Naive B cell (primary cell): ENCODE data around the gene TUSC1. TPM values are rescaled to one million over a fixed set of nuclear protein-coding genes. Genes with fewer than 3 reads are reported as not detected.
"Not testable (repeated sequence)": the region's sequence is repeated elsewhere in the genome, so short reads cannot be mapped to it uniquely, and the experiment has no call there.

Source experiments
- ATAC-seq, 2 donors: fragments of 150-1000 bp; cut with Tn5 transposase; 2 replicates each; pipeline ENCODE4 v1.10.0; 2021; ENCODE audit warnings: low read depth in 2 of 2, mild to moderate bottlenecking in 2 of 2, moderate library complexity in 2 of 2
- DNase-seq: peaks from one replicate; pipeline ENCODE4 v3.0.0; 2022
- H3K27ac Mint-ChIP-seq, 6 donors: one replicate each; pipeline ENCODE4 v1.8.0; 2020 to 2022; ENCODE audit warnings: mild to moderate bottlenecking in 6 of 6, mixed read lengths in 6 of 6, moderate library complexity in 5 of 6, inconsistent platforms in 2 of 6
- H3K27me3 Mint-ChIP-seq, 3 donors: one replicate each; pipeline ENCODE4 v1.8.0; 2021 to 2022; ENCODE audit warnings: mixed read lengths in 3 of 3, mild to moderate bottlenecking in 1 of 3
- H3K36me3 Mint-ChIP-seq, 2 donors: one replicate each; pipeline ENCODE4 v1.8.0; 2020 to 2022; ENCODE audit warnings: mixed read lengths in 2 of 2, inconsistent platforms in 1 of 2, mild to moderate bottlenecking in 1 of 2
- H3K4me1 Mint-ChIP-seq, 3 donors: one replicate each; pipeline ENCODE4 v1.8.0; 2020 to 2022; ENCODE audit warnings: mixed read lengths in 3 of 3, inconsistent platforms in 1 of 3, mild to moderate bottlenecking in 1 of 3, moderate library complexity in 1 of 3
- H3K4me3 Mint-ChIP-seq, 8 donors: one replicate each; pipeline ENCODE4 v1.8.0; 2020 to 2022; ENCODE audit warnings: mild to moderate bottlenecking in 8 of 8, mixed read lengths in 8 of 8, moderate library complexity in 8 of 8, inconsistent platforms in 2 of 8
- H3K9me3 Mint-ChIP-seq, 7 donors: one replicate each; pipeline ENCODE4 v1.8.0; 2020 to 2022; ENCODE audit warnings: mixed read lengths in 7 of 7, mild to moderate bottlenecking in 5 of 7, inconsistent platforms in 2 of 7, moderate library complexity in 1 of 7
- polyA plus RNA-seq, 6 donors: library from polyadenylated mRNA; unstranded; fragments of 300-500 nt; fragmentation: Illumina TruSeq; gene quantifications; one replicate each; pipeline ENCODE4 v1.2.3, GENCODE V29; 2021; ENCODE audit warnings: low read depth in 6 of 6

Gene TUSC1
- polyA plus RNA-seq, 6 donors from 2014 or later: 1.7 to 5.5 (median 2.9) TPM

DNA sequence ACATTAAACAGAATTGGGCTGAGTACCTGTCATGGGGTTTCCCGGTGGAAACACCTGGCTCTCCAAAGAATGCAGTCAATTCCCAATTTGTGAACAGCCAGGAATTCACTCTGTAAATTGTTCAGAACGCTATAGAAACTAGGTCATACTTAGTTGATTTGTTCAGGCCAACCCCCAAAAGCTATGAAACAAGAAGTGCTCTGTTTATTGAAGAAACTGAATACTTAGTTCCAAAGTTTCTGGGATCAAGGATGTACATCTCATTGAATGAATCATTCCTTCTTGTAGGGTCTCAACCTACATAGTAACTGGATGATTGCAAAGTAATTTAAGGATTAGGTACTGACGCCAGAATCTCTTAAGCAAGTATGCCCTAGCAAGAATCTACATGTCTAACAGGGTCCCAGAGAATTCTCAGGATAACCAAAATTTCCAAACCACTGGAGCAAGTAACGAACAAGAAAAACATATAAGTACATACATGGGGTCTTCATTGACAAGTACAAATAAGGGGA, 659 bp upstream of the TUSC1 start:
- Mint-ChIP-seq H3K27ac (no peak overlapping the region), H3K9me3 (peaks cover 0 to 9% (median under 1%) of the 10 kb centered on the region in 7 donors), H3K4me3 (peak overlapping the region in 6 of 8 donors; percentile 12 to 88 (median 76)), H3K36me3 (no peaks in the 10 kb centered on the region), H3K4me1 (peaks cover 0 to 10% (median 0%) of the 10 kb centered on the region in 3 donors), H3K27me3 (peaks cover 0 to 16% (median 0%) of the 10 kb centered on the region in 3 donors)
- DNase-seq (no peak), ATAC-seq (no peak)

DNA sequence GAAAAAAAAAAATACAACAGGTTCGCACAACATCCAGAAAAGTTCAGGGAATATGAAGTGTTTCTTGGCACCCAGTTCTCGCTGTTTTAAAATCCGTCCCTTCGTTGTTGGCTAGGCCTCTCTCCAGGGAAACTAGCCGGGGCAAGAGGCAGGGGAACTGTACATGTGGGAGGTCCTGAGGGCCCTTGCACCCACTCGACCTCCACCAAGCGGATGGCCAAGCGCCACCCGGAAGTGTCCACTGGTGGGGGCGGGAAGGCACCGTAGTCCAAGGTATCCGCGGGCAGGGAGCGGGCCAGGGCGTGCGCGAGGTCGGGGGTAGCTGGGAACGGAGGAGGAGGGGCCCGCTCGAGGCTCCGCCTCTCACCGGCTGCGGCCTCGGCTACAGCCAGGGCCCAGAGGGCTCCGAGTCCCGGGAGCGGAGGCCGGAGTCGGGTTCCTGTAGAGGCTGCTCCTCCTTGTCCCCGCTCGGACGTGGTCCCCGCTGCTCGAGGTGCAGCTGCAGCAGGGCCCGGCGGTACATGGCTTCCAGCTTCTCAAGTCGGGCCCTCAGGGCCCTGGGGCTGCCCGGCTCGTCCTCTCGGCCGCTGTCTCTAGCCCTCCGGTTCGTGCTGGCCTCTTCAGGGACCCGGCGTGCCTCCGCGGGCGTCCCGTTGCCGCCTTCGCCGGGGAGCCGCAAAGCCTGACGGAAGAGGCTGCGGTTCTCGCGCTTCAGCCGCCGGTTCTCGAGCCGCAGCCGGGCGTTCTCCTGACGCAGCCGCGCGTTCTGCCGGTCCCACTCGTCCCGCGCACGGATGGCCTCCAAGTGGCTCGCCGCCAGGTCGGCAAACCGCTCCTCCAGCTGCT, 720 bp downstream of the TUSC1 start:
- peak; percentile 57 to 63 for ATAC-seq
- peak overlapping the region; percentile 67 to 89 (median 84) for H3K4me3 Mint-ChIP-seq
- H3K9me3 Mint-ChIP-seq: peaks cover 0 to 2% (median 0%) of the 10 kb centered on the region in 7 donors
- H3K27me3 Mint-ChIP-seq: peaks cover 0 to 16% (median 0%) of the 10 kb centered on the region in 3 donors
- H3K36me3 Mint-ChIP-seq: no peaks in the 10 kb centered on the region
- H3K4me1 Mint-ChIP-seq: peaks cover 0 to 10% (median 0%) of the 10 kb centered on the region in 3 donors
- DNase-seq: peak; percentile 42
- peak overlapping the region in 3 of 6 donors; percentile 21 to 81 (median 46) for H3K27ac Mint-ChIP-seq

DNA sequence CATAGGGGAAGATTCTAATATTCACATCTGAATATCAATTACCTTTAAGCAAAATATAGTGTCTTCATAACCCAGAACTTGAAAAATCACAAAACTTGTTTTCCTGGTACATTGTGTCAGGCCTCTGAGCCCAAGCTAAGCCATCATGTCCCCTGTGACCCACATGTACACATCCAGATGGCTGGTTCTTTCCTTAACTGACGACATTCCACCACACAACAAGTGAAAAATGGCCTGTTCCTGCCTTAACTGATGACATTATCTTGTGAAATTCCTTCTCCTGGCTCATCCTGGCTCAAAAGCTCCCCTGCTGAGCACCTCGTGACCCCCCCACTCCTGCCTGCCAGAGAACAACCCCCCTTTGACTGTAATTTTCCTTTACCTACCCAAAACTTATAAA, 2.4 kb downstream of the TUSC1 start:
- not testable (repeated sequence) for H3K9me3 Mint-ChIP-seq, ATAC-seq, DNase-seq, H3K36me3 Mint-ChIP-seq, H3K27ac Mint-ChIP-seq, H3K4me1 Mint-ChIP-seq
- Mint-ChIP-seq H3K27me3 (peaks cover 0 to 16% (median 0%) of the 10 kb centered on the region in 3 donors), H3K4me3 (peak overlapping the region in 2 of 8 donors; percentile 41 to 42)

DNA sequence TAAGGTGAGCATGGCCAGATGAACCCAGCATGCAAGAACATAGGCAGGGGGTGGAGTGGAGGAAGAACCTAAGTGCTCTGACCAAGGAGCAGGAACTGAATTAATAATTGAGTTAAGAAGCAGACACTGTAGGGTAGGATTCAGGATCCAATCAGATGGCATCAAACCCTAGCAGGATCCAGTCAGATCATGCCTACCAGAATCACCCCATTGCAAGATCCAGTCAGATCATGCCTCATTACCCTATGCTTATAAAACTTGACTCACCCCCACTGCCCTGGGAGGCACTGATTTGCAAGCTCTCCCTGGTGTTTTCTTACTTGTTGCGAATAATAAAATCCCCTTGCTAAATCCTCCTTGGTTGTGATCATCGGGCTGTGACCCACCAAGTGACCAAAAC, 19.7 kb downstream of the TUSC1 start:
- no peak overlapping the region for H3K4me3 Mint-ChIP-seq
- no peaks in the 10 kb centered on the region for H3K4me1 Mint-ChIP-seq
- H3K27ac Mint-ChIP-seq: no peak overlapping the region
- no peaks in the 10 kb centered on the region for H3K36me3 Mint-ChIP-seq
- no peaks in the 10 kb centered on the region for H3K27me3 Mint-ChIP-seq
- DNase-seq: no peak
- ATAC-seq: no peak
- H3K9me3 Mint-ChIP-seq: peaks cover 0 to 3% (median 0%) of the 10 kb centered on the region in 7 donors

DNA sequence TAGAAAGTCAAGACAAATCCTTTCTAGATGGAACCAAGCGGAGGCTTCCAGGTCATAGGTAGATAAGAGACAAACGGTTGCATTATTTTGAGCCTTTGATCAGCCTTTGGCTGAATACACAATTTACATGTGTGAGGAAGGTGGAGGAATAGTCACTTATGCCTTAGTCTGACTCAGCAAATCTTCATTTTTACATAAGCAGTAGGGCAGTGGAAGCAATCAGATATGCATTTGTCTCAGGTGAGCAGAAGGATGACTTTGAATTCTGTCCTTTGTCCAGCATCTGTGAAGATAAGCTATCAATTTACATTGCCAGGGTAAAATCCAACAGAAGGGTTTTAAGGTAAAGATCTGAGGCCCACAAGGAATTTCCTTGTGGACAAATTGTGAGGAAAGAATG, 23.8 kb downstream of the TUSC1 start:
- Mint-ChIP-seq H3K4me1 (no peaks in the 10 kb centered on the region), H3K27me3 (no peaks in the 10 kb centered on the region), H3K27ac (no peak overlapping the region), H3K4me3 (no peak overlapping the region), H3K36me3 (no peaks in the 10 kb centered on the region), H3K9me3 (peaks cover 0 to 2% (median 0%) of the 10 kb centered on the region in 7 donors)
- DNase-seq (no peak), ATAC-seq (no peak)

DNA sequence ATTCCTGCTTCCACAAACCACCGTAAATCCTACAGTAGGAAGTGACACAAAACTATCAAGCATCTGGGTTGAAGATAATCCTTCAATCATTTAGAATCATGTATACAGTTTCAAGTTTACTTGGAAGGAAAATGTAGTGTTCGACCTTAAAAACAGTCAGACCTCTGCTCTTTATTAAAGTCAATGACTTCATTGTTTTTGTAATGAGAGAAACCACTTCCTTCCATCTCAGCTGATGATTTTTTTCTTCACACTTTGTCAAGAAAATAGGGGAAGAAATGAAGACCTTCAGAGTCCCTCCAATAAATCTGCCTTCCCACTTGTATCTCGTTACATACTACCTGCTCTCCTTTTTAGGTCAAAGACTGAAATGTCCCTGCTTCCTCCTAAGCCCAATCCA, 30.1 kb downstream of the TUSC1 start:
- H3K4me1 Mint-ChIP-seq: no peaks in the 10 kb centered on the region
- DNase-seq (no peak), ATAC-seq (no peak)
- H3K9me3 Mint-ChIP-seq: peaks cover 0 to 8% (median 2%) of the 10 kb centered on the region in 7 donors
- no peaks in the 10 kb centered on the region for H3K36me3 Mint-ChIP-seq
- no peak overlapping the region for H3K27ac Mint-ChIP-seq
- no peak overlapping the region for H3K4me3 Mint-ChIP-seq
- H3K27me3 Mint-ChIP-seq: no peaks in the 10 kb centered on the region

DNA sequence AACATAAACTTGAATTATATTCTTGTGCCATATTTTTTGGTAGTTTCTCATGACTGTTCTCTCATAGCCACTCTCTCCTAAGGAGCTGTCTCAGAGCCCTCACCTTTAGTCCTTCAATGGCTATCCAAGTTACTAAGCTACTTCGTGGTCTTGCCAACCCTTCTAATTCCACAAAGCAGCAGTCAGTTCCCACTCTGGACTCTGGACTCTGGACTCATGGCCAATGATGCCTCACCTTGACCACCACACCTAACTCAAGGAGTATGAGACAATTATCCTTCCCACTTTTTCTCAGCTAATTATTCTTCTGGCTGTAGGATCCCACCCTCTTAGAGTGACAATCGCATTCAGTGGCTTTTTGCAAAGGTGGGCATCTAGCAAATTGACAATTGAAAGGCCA, 42.2 kb downstream of the TUSC1 start:
- no peak overlapping the region for H3K27ac Mint-ChIP-seq

DNA sequence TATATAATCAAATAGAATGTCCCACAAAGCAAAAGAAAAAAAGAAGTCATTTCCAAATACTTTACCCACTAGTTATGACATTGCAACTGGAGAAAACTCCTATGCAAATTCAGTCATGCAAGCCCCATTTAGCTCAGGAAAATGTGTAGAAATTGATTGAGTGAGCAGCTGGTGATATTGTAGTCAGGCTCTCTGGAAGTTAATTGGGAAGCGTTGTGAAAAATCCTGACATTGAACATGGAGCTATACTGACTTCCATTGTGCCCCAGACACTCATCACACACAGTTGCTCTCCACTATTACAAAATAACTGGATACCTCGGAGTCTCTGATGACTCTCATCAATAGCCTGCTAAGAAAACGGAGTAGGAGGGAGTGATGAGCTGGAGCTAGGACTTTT, 49.0 kb downstream of the TUSC1 start:
- no peaks in the 10 kb centered on the region for H3K36me3 Mint-ChIP-seq
- peaks cover 0 to 8% (median 4%) of the 10 kb centered on the region in 7 donors for H3K9me3 Mint-ChIP-seq
- no peaks in the 10 kb centered on the region for H3K27me3 Mint-ChIP-seq
- no peak for ATAC-seq
- no peaks in the 10 kb centered on the region for H3K4me1 Mint-ChIP-seq
- no peak for DNase-seq
- H3K27ac Mint-ChIP-seq: no peak overlapping the region
- H3K4me3 Mint-ChIP-seq: no peak overlapping the region

More for the DNA sequence above, 42.2 kb downstream of the TUSC1 start:
- Mint-ChIP-seq H3K36me3 (no peaks in the 10 kb centered on the region), H3K27me3 (no peaks in the 10 kb centered on the region), H3K4me3 (no peak overlapping the region), H3K4me1 (no peaks in the 10 kb centered on the region), H3K9me3 (peaks cover 0 to 4% (median 0%) of the 10 kb centered on the region in 7 donors)
- ATAC-seq (no peak), DNase-seq (no peak)
